GM12872 (cell line): ENCODE measurements around the gene CD8B.

ENCODE experiments used
- TF ChIP-seq, protein P1 (sequence below): IDR thresholded peaks from 3 replicates; pipeline ENCODE4 v1.5.1; 2011; ENCODE audit warnings: low read depth, mild to moderate bottlenecking, low read length, moderate library complexity; ENCODE audit not compliant: insufficient read depth

CD8B gene

DNA sequence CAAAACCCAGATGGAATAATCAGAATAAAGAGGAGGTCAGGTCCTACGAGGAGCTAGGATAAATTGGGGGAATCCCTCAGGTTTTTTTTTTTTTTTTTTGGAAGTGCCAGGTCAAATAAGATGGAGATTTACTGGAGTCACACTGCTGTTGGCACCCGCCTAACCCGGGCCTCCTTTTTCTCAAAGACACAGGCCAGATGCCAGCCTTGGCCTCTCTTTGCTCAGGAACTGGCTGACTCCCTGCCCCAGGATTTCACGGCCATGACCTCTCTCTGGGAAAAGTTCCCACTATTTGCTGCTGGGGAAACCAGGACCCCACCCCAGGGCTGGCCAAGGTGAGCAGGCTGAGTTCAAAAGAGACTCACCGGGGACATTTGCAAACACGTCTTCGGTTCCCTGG is 73.5 kb downstream of the CD8B start:
- TF ChIP-seq, protein P1, sequence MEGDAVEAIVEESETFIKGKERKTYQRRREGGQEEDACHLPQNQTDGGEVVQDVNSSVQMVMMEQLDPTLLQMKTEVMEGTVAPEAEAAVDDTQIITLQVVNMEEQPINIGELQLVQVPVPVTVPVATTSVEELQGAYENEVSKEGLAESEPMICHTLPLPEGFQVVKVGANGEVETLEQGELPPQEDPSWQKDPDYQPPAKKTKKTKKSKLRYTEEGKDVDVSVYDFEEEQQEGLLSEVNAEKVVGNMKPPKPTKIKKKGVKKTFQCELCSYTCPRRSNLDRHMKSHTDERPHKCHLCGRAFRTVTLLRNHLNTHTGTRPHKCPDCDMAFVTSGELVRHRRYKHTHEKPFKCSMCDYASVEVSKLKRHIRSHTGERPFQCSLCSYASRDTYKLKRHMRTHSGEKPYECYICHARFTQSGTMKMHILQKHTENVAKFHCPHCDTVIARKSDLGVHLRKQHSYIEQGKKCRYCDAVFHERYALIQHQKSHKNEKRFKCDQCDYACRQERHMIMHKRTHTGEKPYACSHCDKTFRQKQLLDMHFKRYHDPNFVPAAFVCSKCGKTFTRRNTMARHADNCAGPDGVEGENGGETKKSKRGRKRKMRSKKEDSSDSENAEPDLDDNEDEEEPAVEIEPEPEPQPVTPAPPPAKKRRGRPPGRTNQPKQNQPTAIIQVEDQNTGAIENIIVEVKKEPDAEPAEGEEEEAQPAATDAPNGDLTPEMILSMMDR = no peak

DNA sequence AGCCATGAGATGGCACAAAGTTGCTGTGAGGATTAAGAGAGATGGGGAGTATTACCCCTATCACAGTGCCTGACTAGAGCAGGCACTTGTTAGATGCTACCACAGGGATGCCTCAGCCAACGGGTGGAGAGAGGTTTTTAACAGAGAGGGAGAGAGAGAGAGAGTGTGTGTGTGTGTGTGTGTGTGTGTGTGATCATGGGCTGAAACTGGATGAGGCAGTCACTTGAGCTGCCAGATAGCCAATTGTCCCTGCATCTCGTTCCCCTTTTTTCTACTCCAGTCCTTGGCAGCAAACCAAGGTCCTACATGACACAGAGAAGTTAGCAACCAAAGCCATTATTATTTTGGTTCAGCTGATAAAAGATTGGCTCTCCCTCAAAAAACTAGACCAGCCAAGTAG is 74.0 kb downstream of the CD8B start:
- TF ChIP-seq, protein P1 = no peak

DNA sequence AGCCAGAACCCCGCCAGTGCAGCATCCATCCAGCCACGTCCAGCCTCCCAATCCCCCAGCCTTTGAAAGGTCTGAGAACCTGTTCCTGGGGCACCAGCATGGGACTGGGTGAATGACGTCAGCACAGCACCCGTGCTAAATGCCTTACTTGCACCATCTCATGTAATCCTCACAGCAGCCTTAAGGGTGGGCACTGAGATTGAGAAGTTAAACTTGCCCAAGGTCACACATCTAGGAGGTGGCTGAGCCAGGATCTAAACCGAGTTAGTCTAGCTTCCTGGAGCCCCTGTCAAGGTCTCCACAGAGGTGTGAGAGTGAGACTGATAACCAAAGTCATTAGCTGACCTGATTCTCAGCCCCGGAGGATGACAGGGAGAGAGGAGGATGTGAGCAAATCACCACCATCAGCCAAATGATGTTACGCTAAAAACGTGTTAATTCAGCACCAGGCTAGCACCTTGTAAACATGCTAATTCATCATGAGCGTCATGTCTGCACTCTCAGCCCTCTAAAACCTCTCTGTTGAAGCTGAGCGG is 75.6 kb downstream of the CD8B start:
- TF ChIP-seq, protein P1 = no peak

DNA sequence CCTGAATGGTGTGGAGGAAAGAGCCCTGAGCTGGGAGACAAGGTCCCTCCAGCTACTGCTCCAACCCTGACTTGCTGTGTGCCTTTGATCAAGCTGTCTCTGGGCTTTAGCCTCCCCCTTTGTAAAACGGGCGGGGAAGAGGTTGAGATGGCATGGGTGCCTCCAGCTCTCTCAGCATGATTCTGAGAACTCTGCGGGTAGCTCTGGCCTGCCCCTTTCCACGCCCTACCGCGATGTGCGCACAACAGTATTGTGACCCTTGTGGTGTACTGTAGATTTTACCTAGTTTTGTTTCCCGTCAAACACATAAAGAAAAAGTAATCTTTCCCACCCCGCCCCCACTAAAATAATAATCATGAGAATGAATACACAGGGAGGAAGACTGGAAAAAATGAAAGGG is 76.2 kb downstream of the CD8B start:
- TF ChIP-seq, protein P1 = no peak

DNA sequence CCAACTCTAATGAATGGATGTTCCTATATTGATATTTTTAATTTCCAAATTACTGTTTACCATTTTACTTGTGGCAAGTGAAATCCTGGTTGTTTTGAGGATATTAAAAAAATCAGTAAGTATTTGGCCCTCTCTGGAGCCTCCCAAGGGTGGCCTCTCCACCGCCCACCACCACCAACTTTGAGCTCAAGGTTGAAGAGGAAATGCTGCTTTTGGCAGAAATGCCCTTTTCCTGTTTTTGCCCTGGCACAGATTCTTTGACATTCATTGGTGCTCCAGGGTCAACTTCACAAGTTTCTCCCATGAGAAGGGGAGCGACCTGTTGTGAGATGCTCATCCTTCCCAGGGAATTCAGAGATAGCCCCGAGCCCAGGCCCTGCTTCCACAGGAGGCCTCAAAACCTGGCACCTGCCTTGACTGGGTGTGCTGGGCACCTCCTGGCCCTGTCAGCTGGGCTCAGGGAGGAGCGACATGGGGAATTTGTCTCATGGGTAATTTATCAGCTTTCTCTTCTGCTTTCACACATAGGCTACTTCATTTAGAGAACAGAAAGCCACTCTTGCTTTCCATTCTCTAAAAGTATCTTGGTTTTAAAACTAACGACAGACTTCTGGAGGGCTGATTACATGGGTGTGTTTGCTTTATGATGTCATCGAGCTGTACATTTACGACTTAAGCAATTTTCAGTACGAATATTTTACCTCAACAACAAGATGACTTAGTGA is 77.9 kb downstream of the CD8B start:
- TF ChIP-seq, protein P1 = no peak

DNA sequence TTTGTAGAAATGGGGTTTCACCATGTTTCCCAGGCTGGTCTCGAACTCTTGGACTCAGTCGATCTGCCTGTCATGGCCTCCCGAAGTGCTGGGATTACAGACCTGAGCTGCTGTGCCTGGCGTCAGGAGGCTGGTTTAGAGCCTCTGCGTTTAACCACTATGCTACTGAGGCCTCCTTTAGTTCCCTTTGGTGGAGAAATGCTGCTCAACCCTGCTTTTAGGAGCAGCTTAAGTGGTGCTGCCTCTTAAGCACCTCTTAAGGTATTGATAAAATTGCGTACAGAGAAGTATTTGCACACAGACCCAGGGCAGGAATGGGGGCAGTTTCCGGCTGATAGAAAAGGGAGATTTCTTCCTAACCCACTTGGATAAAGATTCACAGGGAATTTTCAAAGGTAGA is 78.9 kb downstream of the CD8B start:
- TF ChIP-seq, protein P1 = no peak

DNA sequence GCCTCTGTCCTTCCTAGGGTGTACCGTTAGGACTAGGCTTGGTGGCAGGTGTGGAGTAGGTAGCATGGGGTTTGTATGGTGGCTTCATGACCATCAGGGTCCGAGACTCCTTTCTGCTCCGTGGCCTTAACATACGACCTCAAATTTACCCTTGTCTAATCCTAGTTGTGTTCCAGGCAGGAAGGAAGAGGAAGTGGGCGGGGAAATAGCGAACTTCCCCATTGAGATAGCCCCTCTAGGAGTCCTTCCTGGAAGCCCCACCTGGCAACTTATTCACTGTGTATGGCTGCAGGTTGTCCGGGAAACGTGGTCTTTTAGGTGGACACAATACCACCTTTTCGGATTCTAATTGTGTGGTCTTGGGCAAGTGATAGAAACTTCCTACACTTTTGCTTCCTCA is 80.3 kb downstream of the CD8B start:
- TF ChIP-seq, protein P1 = no peak
